KOPT-K1 (cell line): ENCODE results near the gene PHKG2.

ENCODE experiments used
- H3K27ac ChIP-seq: fragments of 200-600 bp; sonication (generic); 2 replicates; pipeline ENCODE4 v1.5.1; 2016; ENCODE audit warnings: antibody characterized with exemption, mild to moderate bottlenecking, low read depth, low read length; ENCODE audit not compliant: poor library complexity, severe bottlenecking
- H3K36me3 ChIP-seq: fragments of 200-600 bp; sonication (generic); 2 replicates; pipeline ENCODE4 v1.5.1; 2017; ENCODE audit warnings: antibody characterized with exemption, mild to moderate bottlenecking, low read length, moderate library complexity; ENCODE audit not compliant: insufficient read depth
- H3K9me3 ChIP-seq: fragments of 200-600 bp; sonication (generic); 2 replicates; pipeline ENCODE4 v1.5.1; 2017; ENCODE audit warnings: antibody characterized with exemption, low read length, mild to moderate bottlenecking; ENCODE audit not compliant: insufficient read depth, poor library complexity, severe bottlenecking

PHKG2 gene

GRCh38 chr16:30740364-30741251 lies 7.6 kb upstream of the PHKG2 start:
- peaks cover 98% of the 10 kb centered on the region for H3K36me3 ChIP-seq
- no peaks in the 10 kb centered on the region for H3K9me3 ChIP-seq
- no peak overlapping the region for H3K27ac ChIP-seq

DNA sequence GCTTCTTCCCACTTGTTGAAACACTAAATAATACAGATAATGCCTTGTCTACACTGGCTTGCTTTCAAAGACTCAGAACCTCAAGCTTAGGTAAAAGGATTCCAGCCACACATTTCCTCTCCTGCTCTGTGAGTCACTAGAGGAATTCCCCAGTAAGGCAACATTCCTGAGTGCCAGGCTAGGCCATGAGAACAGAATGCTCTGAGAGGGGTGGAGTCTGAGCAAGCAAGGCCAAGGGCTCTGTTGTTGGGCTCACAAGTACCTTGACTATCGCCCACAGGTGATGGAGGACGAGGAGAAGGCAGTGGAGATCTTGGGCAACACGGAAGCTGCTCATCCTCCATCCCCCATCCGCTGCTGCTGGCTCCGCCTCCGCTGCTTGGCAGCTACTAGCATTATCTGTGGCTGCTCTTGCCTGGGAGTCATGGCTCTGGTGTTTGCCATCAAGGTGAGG lies 6.7 kb upstream of the PHKG2 start:
- peaks cover 89% of the 10 kb centered on the region for H3K36me3 ChIP-seq
- no peaks in the 10 kb centered on the region for H3K9me3 ChIP-seq
- H3K27ac ChIP-seq = no peak overlapping the region

DNA sequence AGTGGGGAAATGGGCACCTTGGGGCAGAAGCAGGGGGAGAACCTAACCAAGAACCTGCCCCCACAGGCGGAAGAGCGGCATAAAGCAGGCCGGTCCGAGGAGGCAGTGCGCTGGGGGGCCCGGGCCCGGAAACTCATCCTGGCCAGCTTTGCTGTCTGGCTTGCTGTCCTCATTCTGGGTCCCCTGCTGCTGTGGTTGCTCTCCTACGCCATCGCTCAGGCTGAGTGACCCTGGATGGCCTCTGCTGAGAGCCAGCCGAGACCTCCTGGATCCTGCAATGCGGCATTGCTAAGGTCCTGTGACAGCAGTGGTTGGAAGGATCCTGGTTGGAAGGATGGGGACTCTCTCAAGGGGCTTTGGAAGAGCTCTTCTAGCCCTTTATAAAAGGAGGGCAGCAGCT lies 4.5 kb upstream of the PHKG2 start:
- no peak overlapping the region for H3K27ac ChIP-seq
- H3K9me3 ChIP-seq = no peaks in the 10 kb centered on the region
- H3K36me3 ChIP-seq = peaks cover 67% of the 10 kb centered on the region

DNA sequence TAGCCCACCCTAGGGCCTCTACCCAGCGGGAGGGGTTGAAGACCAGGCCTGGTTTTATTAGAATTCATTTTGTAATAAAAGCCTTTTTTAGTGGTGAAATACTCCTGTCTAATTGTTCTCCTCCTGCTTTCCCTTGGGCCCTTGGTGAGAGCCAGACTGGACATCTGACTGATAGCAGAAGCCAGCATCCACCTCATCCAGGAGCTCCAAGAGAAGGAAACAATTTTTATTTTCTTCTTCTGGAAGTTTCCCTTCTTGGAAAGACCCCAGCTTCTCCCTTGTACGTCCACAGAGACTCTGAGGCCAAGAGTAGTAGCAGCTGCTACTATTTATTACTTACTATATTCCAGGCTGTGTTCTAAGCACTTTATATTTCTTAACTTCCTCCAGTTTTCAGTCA lies 4.0 kb upstream of the PHKG2 start:
- H3K36me3 ChIP-seq = peaks cover 62% of the 10 kb centered on the region
- no peak overlapping the region for H3K27ac ChIP-seq
- no peaks in the 10 kb centered on the region for H3K9me3 ChIP-seq

- Histone ChIP-seq H3K27ac (no peak overlapping the region), H3K9me3 (no peaks in the 10 kb centered on the region), H3K36me3 (peaks cover 53% of the 10 kb centered on the region)
Measured at GRCh38 chr16:30745082-30745481, 3.1 kb upstream of the PHKG2 start.

DNA sequence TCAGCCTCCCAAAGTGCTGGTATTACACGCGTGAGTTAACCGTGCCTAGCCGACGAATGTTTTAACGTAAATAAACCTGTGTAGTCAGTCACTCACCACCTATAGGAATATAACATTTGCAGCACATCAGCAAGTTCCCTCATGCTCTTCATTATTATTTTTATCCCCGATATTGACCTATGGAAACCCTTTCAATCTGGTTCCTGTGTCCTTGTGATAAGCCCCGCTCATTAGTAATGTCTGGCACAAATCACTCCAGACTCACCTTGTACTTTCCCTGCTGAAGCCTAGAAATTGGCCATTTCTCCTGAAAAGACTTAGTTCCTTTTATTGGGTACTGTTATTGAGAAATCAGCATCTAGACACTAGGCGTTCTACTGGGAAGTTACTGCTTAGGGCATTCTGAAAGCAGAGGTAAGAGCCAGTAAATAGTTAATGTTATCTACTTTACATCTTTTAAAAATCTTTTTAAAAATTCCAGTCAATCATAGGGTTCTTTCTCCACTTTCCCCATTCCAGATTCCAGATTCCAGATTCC lies 1.5 kb upstream of the PHKG2 start:
- no peak overlapping the region for H3K27ac ChIP-seq
- H3K9me3 ChIP-seq = no peaks in the 10 kb centered on the region
- peaks cover 52% of the 10 kb centered on the region for H3K36me3 ChIP-seq

DNA sequence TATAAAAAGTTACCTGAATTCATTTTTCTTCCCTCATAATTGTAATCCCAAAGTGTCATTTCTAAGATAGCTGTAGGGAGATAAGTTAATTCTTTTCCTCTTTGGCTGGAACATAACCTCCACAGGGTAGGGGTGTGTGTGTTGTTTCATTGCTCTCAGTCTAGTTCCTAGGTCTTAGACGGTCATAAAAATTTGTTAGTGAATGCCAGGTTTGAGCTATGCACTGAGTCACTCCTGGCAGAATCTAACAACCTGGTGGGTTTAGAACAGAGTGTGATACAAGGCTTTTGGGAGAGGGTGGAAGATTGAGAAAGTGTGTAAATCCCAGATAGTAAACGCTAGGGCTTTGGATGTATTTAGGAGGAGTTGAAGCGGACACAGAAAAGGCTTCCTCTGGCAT lies 894 bp upstream of the PHKG2 start:
- peak overlapping the region; percentile 60 for H3K27ac ChIP-seq
- H3K36me3 ChIP-seq = peaks cover 49% of the 10 kb centered on the region
- H3K9me3 ChIP-seq = no peaks in the 10 kb centered on the region

GRCh38 chr16:30748634-30749445 lies 615 bp downstream of the PHKG2 start:
- H3K36me3 ChIP-seq = peaks cover 49% of the 10 kb centered on the region
- peak overlapping the region; percentile 60 for H3K27ac ChIP-seq
- no peaks in the 10 kb centered on the region for H3K9me3 ChIP-seq

GRCh38 chr16:30750201-30750600 lies 2.0 kb downstream of the PHKG2 start:
- H3K36me3 ChIP-seq = peaks cover 49% of the 10 kb centered on the region
- no peaks in the 10 kb centered on the region for H3K9me3 ChIP-seq
- no peak overlapping the region for H3K27ac ChIP-seq

- H3K36me3 ChIP-seq = peaks cover 55% of the 10 kb centered on the region
- no peaks in the 10 kb centered on the region for H3K9me3 ChIP-seq
- H3K27ac ChIP-seq = no peak overlapping the region
Measured at GRCh38 chr16:30750876-30751465, 2.7 kb downstream of the PHKG2 start.

DNA sequence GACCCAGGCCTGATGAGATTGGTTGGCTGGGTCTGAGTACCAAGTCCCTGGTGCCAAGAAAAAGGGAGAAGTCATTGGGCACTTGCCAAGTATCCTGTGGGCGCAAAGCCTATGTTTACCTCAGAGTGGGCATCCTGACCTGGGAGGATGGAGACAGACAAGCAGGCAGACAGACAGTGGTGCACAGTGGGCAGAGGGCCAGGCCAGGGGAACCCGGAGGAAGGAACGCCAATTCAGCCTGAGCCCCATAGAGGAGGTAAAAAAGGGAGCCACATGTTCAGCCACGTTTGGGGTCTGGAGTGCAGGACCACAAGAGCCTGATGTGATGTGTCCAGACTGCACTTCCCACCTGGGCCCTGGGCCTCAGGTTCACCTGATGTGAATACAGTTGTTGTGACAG lies 5.4 kb downstream of the PHKG2 start:
- Histone ChIP-seq H3K36me3 (peaks cover 75% of the 10 kb centered on the region), H3K9me3 (no peaks in the 10 kb centered on the region), H3K27ac (no peak overlapping the region)

GRCh38 chr16:30755955-30756780 lies 7.9 kb downstream of the PHKG2 start:
- Histone ChIP-seq H3K9me3 (no peaks in the 10 kb centered on the region), H3K27ac (no peak overlapping the region), H3K36me3 (peaks cover 77% of the 10 kb centered on the region)

GRCh38 chr16:30756781-30757100 lies 8.5 kb downstream of the PHKG2 start:
- Histone ChIP-seq H3K36me3 (peaks cover 72% of the 10 kb centered on the region), H3K27ac (no peak overlapping the region)

DNA sequence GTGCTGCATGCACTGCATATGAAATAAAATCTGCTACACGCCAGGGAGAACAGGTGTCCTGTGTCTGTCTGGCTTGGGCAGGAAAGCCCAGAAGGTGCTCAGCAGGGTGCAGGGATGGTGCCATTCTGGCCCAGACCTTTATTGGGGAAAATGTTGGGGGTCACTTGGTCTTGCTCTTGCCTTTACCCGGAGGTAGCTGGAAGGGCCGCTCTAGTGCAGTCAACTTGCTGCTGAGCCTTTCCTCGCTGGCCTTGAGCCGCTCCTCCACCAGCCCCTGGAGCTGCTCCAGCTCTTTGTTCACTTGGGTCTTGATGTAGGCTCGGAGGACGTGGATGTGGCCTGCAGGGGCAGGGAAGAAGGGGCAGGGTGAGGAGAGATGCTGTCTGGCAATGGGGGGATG lies 9.1 kb downstream of the PHKG2 start:
- Histone ChIP-seq H3K9me3 (no peaks in the 10 kb centered on the region), H3K36me3 (peaks cover 68% of the 10 kb centered on the region), H3K27ac (no peak overlapping the region)

More at GRCh38 chr16:30756781-30757100, 8.5 kb downstream of the PHKG2 start:
- no peaks in the 10 kb centered on the region for H3K9me3 ChIP-seq
